Chondrocyte (in vitro differentiated cells): Measurements from ENCODE around the gene EBLN1. TPM values are rescaled to one million over a fixed set of nuclear protein-coding genes. Genes with fewer than 3 reads are reported as not detected.

Experiments
- DNase-seq: peaks from one replicate; pipeline ENCODE4 v3.0.0; 2021; ENCODE audit warnings: mixed read lengths, low spot score
- H3K27ac Mint-ChIP-seq: one replicate; pipeline ENCODE4 v1.8.0; 2021; ENCODE audit warnings: mild to moderate bottlenecking, moderate library complexity, mixed read lengths; ENCODE audit not compliant: unreplicated experiment
- H3K27me3 Mint-ChIP-seq: 2 replicates; pipeline ENCODE4 v1.8.0; 2021; ENCODE audit warnings: low read depth, mixed read lengths
- H3K36me3 Mint-ChIP-seq: 2 replicates; pipeline ENCODE4 v1.8.0; 2021; ENCODE audit warnings: low read depth, mixed read lengths
- H3K4me1 Mint-ChIP-seq: 2 replicates; pipeline ENCODE4 v1.8.0; 2021; ENCODE audit warnings: low read depth, mild to moderate bottlenecking, mixed read lengths
- H3K4me3 Mint-ChIP-seq: one replicate; pipeline ENCODE4 v1.8.0; 2021; ENCODE audit warnings: mild to moderate bottlenecking, moderate library complexity, mixed read lengths; ENCODE audit not compliant: unreplicated experiment
- H3K9me3 Mint-ChIP-seq: 2 replicates; pipeline ENCODE4 v1.8.0; 2021; ENCODE audit warnings: low read depth, mixed read lengths
- CTCF ChIP-seq: fragments of 200-600 bp; sonication (generic); IDR thresholded peaks from 2 replicates; pipeline ENCODE4 v1.5.0; 2021; ENCODE audit warnings: antibody characterized with exemption, mild to moderate bottlenecking, moderate library complexity
- total RNA-seq: library from RNA; stranded (reverse); gene quantifications from 3 replicates; pipeline ENCODE4 v1.2.1, GENCODE V29; 2021

Gene EBLN1
- total RNA-seq, 1 donor from 2014 or later, result not detected

- Mint-ChIP-seq H3K36me3 (no peaks in the 10 kb centered on the region), H3K9me3 (peaks cover 15% of the 10 kb centered on the region), H3K4me1 (peaks cover 7% of the 10 kb centered on the region), H3K4me3 (no peak overlapping the region), H3K27me3 (peaks cover 7% of the 10 kb centered on the region), H3K27ac (no peak overlapping the region)
- no peak for DNase-seq
- no peak for TF ChIP-seq CTCF
These were observed 33.9 kb downstream of the EBLN1 start for GRCh38 chr10:22183771-22184461.

- no peak for TF ChIP-seq CTCF
- H3K9me3 Mint-ChIP-seq, result peaks cover 15% of the 10 kb centered on the region
- H3K4me1 Mint-ChIP-seq, result peaks cover 5% of the 10 kb centered on the region
- DNase-seq, result no peak
- H3K4me3 Mint-ChIP-seq, result no peak overlapping the region
- peaks cover 5% of the 10 kb centered on the region for H3K27me3 Mint-ChIP-seq
- no peak overlapping the region for H3K27ac Mint-ChIP-seq
- no peaks in the 10 kb centered on the region for H3K36me3 Mint-ChIP-seq
These were observed 37.1 kb downstream of the EBLN1 start for GRCh38 chr10:22180724-22181123.

- peaks cover 2% of the 10 kb centered on the region for H3K4me1 Mint-ChIP-seq
- H3K36me3 Mint-ChIP-seq, result no peaks in the 10 kb centered on the region
- H3K9me3 Mint-ChIP-seq, result peaks cover 8% of the 10 kb centered on the region
- no peak for DNase-seq
- peaks cover 1% of the 10 kb centered on the region for H3K27me3 Mint-ChIP-seq
- H3K4me3 Mint-ChIP-seq, result no peak overlapping the region
- H3K27ac Mint-ChIP-seq, result no peak overlapping the region
- no peak for TF ChIP-seq CTCF
These were observed 43.4 kb downstream of the EBLN1 start for GRCh38 chr10:22174442-22174841.

- DNase-seq, result no peak
- Mint-ChIP-seq H3K9me3 (peaks cover 11% of the 10 kb centered on the region), H3K27ac (no peak overlapping the region), H3K36me3 (no peaks in the 10 kb centered on the region), H3K27me3 (peaks cover 1% of the 10 kb centered on the region), H3K4me1 (peaks cover 2% of the 10 kb centered on the region), H3K4me3 (no peak overlapping the region)
- TF ChIP-seq CTCF, result no peak
These were observed 46.7 kb downstream of the EBLN1 start for GRCh38 chr10:22171131-22171530.

GRCh38 chr10:22170582-22170981 is 47.2 kb downstream of the EBLN1 start:
- no peak for TF ChIP-seq CTCF

More at GRCh38 chr10:22170582-22170981, 47.2 kb downstream of the EBLN1 start:
- Mint-ChIP-seq H3K4me3 (no peak overlapping the region), H3K27me3 (peaks cover 1% of the 10 kb centered on the region), H3K27ac (no peak overlapping the region), H3K36me3 (no peaks in the 10 kb centered on the region), H3K4me1 (peaks cover 2% of the 10 kb centered on the region), H3K9me3 (peaks cover 11% of the 10 kb centered on the region)
- DNase-seq, result no peak
